ENCODE measurements around the gene LBHD1.
"Not testable (repeated sequence)": the region's sequence is repeated elsewhere in the genome, so short reads cannot be mapped to it uniquely, and the experiment has no call there.

LBHD1 gene

GRCh38 chr11:62694455-62695167, 22.5 kb upstream of the LBHD1 start:
- no peaks in the 10 kb centered on the region for H3K9me3 ChIP-seq (ENCODE audit: control extremely low read depth in 1 of 5, control insufficient read depth in 4 of 5, insufficient read depth in 2 of 5, low read depth in 1 of 5, low read length in 4 of 5)
- H3K36me3 ChIP-seq (ENCODE audit: control insufficient read depth in 4 of 4, insufficient read depth in 4 of 4, low read length in 3 of 4) = peaks cover 3 to 43% (median 30%) of the 10 kb centered on the region in 4 experiments
- WGBS (ENCODE audit: insufficient coverage) = 56% methylated on average over 12 of the region's 14 CpGs
- H3K4me3 ChIP-seq (ENCODE audit: control insufficient read depth in 1 of 7, extremely low read depth in 1 of 7, insufficient read depth in 4 of 7, low read depth in 2 of 7, low read length in 6 of 7) = no peak overlapping the region
- peak; percentile 80 to 89 (median 83) for DNase-seq
- H3K4me1 ChIP-seq (ENCODE audit: control extremely low read depth in 1 of 4, control insufficient read depth in 4 of 4, insufficient read depth in 4 of 4, low read length in 3 of 4) = no peaks in the 10 kb centered on the region
- CTCF ChIA-PET = interaction anchor here (0.7 to 8.7 kb wide), 19 partner anchors 9 to 152 kb away, joined by 3 to 98 read pairs (median 8); partner anchors contain the start of genes BSCL2, GNG3, LBHD1 and MTA2
- POLR2A ChIA-PET = no interaction called here
- H3K27ac ChIP-seq (ENCODE audit: insufficient read depth in 1 of 2, low read depth in 1 of 2, low read length in 2 of 2, poor library complexity in 1 of 2, severe bottlenecking in 2 of 2) = no peak overlapping the region
- H3K27me3 ChIP-seq (replicated peaks in 2 of 5; ENCODE audit: control insufficient read depth in 4 of 5, insufficient read depth in 5 of 5, low read length in 4 of 5) = no peaks in the 10 kb centered on the region

- H3K36me3 ChIP-seq (ENCODE audit: control insufficient read depth in 4 of 4, insufficient read depth in 4 of 4, low read length in 3 of 4) = peaks cover 3 to 46% (median 30%) of the 10 kb centered on the region in 4 experiments
- POLR2A ChIA-PET; H3K4me3 ChIP-seq (ENCODE audit: control insufficient read depth in 1 of 7, extremely low read depth in 1 of 7, insufficient read depth in 4 of 7, low read depth in 2 of 7, low read length in 6 of 7); H3K27me3 ChIP-seq (replicated peaks in 2 of 5; ENCODE audit: control insufficient read depth in 4 of 5, insufficient read depth in 5 of 5, low read length in 4 of 5); H3K27ac ChIP-seq (ENCODE audit: insufficient read depth in 1 of 2, low read depth in 1 of 2, low read length in 2 of 2, poor library complexity in 1 of 2, severe bottlenecking in 2 of 2); H3K9me3 ChIP-seq (ENCODE audit: control extremely low read depth in 1 of 5, control insufficient read depth in 4 of 5, insufficient read depth in 2 of 5, low read depth in 1 of 5, low read length in 4 of 5); H3K4me1 ChIP-seq (ENCODE audit: control extremely low read depth in 1 of 4, control insufficient read depth in 4 of 4, insufficient read depth in 4 of 4, low read length in 3 of 4); DNase-seq: not testable (repeated sequence)
- CTCF ChIA-PET = interaction anchor here (0.7 to 8.7 kb wide), 17 partner anchors 8 to 493 kb away, joined by 3 to 98 read pairs (median 9); partner anchors contain the start of genes BSCL2, GNG3, TUT1 and UQCC3
- no CpG with 5 or more reads among the region's 4 CpGs for WGBS (ENCODE audit: insufficient coverage)
These were observed 21.6 kb upstream of the LBHD1 start for GRCh38 chr11:62693624-62694023.

GRCh38 chr11:62689421-62690183, 17.5 kb upstream of the LBHD1 start, which contains the start of gene LRRN4CL:
TSS of gene LRRN4CL (minus strand) at chr11:62689530. CDS start at chr11:62688508, 1,022 bp downstream.
- no peak for DNase-seq
- Histone ChIP-seq H3K4me3 (ENCODE audit: control insufficient read depth in 1 of 7, extremely low read depth in 1 of 7, insufficient read depth in 4 of 7, low read depth in 2 of 7, low read length in 6 of 7) (no peak within 1 kb of the TSS), H3K27ac (ENCODE audit: insufficient read depth in 1 of 2, low read depth in 1 of 2, low read length in 2 of 2, poor library complexity in 1 of 2, severe bottlenecking in 2 of 2) (no peak within 1 kb of the TSS), H3K4me1 (ENCODE audit: control extremely low read depth in 1 of 4, control insufficient read depth in 4 of 4, insufficient read depth in 4 of 4, low read length in 3 of 4) (peaks cover 0 to 12% (median 5%) of the 10 kb centered on the region in 4 experiments), H3K36me3 (ENCODE audit: control insufficient read depth in 4 of 4, insufficient read depth in 4 of 4, low read length in 3 of 4) (peaks cover 3 to 43% (median 27%) of the 10 kb centered on the region in 4 experiments), H3K27me3 (replicated peaks in 2 of 5; ENCODE audit: control insufficient read depth in 4 of 5, insufficient read depth in 5 of 5, low read length in 4 of 5) (peaks cover 0 to 20% (median 2%) of the 10 kb centered on the region in 5 experiments), H3K9me3 (ENCODE audit: control extremely low read depth in 1 of 5, control insufficient read depth in 4 of 5, insufficient read depth in 2 of 5, low read depth in 1 of 5, low read length in 4 of 5) (no peaks in the 10 kb centered on the region)
- CTCF ChIA-PET = interaction anchor here (1.0 to 8.7 kb wide), 5 partner anchors 9 to 114 kb away, joined by 3 to 98 read pairs (median 5); partner anchors contain the start of gene EML3
- 88% methylated on average over 7 of the region's 11 CpGs for WGBS (ENCODE audit: insufficient coverage)
- POLR2A ChIA-PET = interaction anchor here (0.7 to 1.0 kb wide), 2 partner anchors 118 to 122 kb away, joined by 3 to 8 read pairs; no protein-coding TSS in a partner anchor

- ChIA-PET CTCF (interaction anchor here (1.3 to 8.7 kb wide), 2 partner anchors 8 to 13 kb away, joined by 4 to 98 read pairs; no protein-coding TSS in a partner anchor), POLR2A (interaction anchor here (0.7 kb wide), 1 partner anchor 123 kb away, joined by 3 read pairs; no protein-coding TSS in a partner anchor)
- H3K4me3 ChIP-seq (ENCODE audit: control insufficient read depth in 1 of 7, extremely low read depth in 1 of 7, insufficient read depth in 4 of 7, low read depth in 2 of 7, low read length in 6 of 7) = peak overlapping the region in 1 of 7 experiments; percentile 53
- H3K9me3 ChIP-seq (ENCODE audit: control extremely low read depth in 1 of 5, control insufficient read depth in 4 of 5, insufficient read depth in 2 of 5, low read depth in 1 of 5, low read length in 4 of 5) = no peaks in the 10 kb centered on the region
- H3K27ac ChIP-seq (ENCODE audit: insufficient read depth in 1 of 2, low read depth in 1 of 2, low read length in 2 of 2, poor library complexity in 1 of 2, severe bottlenecking in 2 of 2) = no peak overlapping the region
- 100% methylated on average over 1 of the region's 1 CpG for WGBS (ENCODE audit: insufficient coverage)
- no peak for DNase-seq
- H3K4me1 ChIP-seq (ENCODE audit: control extremely low read depth in 1 of 4, control insufficient read depth in 4 of 4, insufficient read depth in 4 of 4, low read length in 3 of 4) = peaks cover 0 to 12% (median 5%) of the 10 kb centered on the region in 4 experiments
- H3K27me3 ChIP-seq (replicated peaks in 2 of 5; ENCODE audit: control insufficient read depth in 4 of 5, insufficient read depth in 5 of 5, low read length in 4 of 5) = peaks cover 0 to 20% (median 2%) of the 10 kb centered on the region in 5 experiments
- H3K36me3 ChIP-seq (ENCODE audit: control insufficient read depth in 4 of 4, insufficient read depth in 4 of 4, low read length in 3 of 4) = peaks cover 3 to 37% (median 25%) of the 10 kb centered on the region in 4 experiments
These were observed 16.4 kb upstream of the LBHD1 start for GRCh38 chr11:62688491-62688890.

- no peak overlapping the region for H3K27ac ChIP-seq (ENCODE audit: insufficient read depth in 1 of 2, low read depth in 1 of 2, low read length in 2 of 2, poor library complexity in 1 of 2, severe bottlenecking in 2 of 2)
- peak overlapping the region in 3 of 7 experiments; percentile 19 to 60 (median 53) for H3K4me3 ChIP-seq (ENCODE audit: control insufficient read depth in 1 of 7, extremely low read depth in 1 of 7, insufficient read depth in 4 of 7, low read depth in 2 of 7, low read length in 6 of 7)
These were observed 15.7 kb upstream of the LBHD1 start for GRCh38 chr11:62687508-62688396.

GRCh38 chr11:62682518-62682917, 10.5 kb upstream of the LBHD1 start:
- Histone ChIP-seq H3K9me3 (ENCODE audit: control extremely low read depth in 1 of 5, control insufficient read depth in 4 of 5, insufficient read depth in 2 of 5, low read depth in 1 of 5, low read length in 4 of 5) (no peaks in the 10 kb centered on the region), H3K27me3 (replicated peaks in 2 of 5; ENCODE audit: control insufficient read depth in 4 of 5, insufficient read depth in 5 of 5, low read length in 4 of 5) (peaks cover 0 to 8% (median 0%) of the 10 kb centered on the region in 5 experiments), H3K27ac (ENCODE audit: insufficient read depth in 1 of 2, low read depth in 1 of 2, low read length in 2 of 2, poor library complexity in 1 of 2, severe bottlenecking in 2 of 2) (no peak overlapping the region), H3K4me1 (ENCODE audit: control extremely low read depth in 1 of 4, control insufficient read depth in 4 of 4, insufficient read depth in 4 of 4, low read length in 3 of 4) (peaks cover 2 to 28% (median 16%) of the 10 kb centered on the region in 4 experiments), H3K4me3 (ENCODE audit: control insufficient read depth in 1 of 7, extremely low read depth in 1 of 7, insufficient read depth in 4 of 7, low read depth in 2 of 7, low read length in 6 of 7) (no peak overlapping the region), H3K36me3 (ENCODE audit: control insufficient read depth in 4 of 4, insufficient read depth in 4 of 4, low read length in 3 of 4) (peaks cover 0 to 7% (median 3%) of the 10 kb centered on the region in 4 experiments)
- CTCF ChIA-PET = interaction anchor here (2.9 to 3.3 kb wide), 2 partner anchors 10 to 41 kb away, joined by 9 to 98 read pairs; partner anchors contain the start of gene LRRN4CL
- no peak for DNase-seq
- POLR2A ChIA-PET = interaction anchor here (0.6 kb wide), 1 partner anchor 10 kb away, joined by 3 read pairs; the partner anchor contains the start of gene LBHD1
- 94% methylated on average over 6 of the region's 7 CpGs for WGBS (ENCODE audit: insufficient coverage)

More at GRCh38 chr11:62687508-62688396, 15.7 kb upstream of the LBHD1 start:
- Histone ChIP-seq H3K27me3 (replicated peaks in 2 of 5; ENCODE audit: control insufficient read depth in 4 of 5, insufficient read depth in 5 of 5, low read length in 4 of 5) (peaks cover 0 to 20% (median 2%) of the 10 kb centered on the region in 5 experiments), H3K4me1 (ENCODE audit: control extremely low read depth in 1 of 4, control insufficient read depth in 4 of 4, insufficient read depth in 4 of 4, low read length in 3 of 4) (peaks cover 0 to 12% (median 5%) of the 10 kb centered on the region in 4 experiments), H3K36me3 (ENCODE audit: control insufficient read depth in 4 of 4, insufficient read depth in 4 of 4, low read length in 3 of 4) (peaks cover 3 to 31% (median 20%) of the 10 kb centered on the region in 4 experiments), H3K9me3 (ENCODE audit: control extremely low read depth in 1 of 5, control insufficient read depth in 4 of 5, insufficient read depth in 2 of 5, low read depth in 1 of 5, low read length in 4 of 5) (no peaks in the 10 kb centered on the region)
- DNase-seq = peak in 1 of 3 donors; percentile 27
- CTCF ChIA-PET = interaction anchor here (0.9 to 1.3 kb wide), 5 partner anchors 13 to 76 kb away, joined by 3 to 4 read pairs (median 3); partner anchors contain the start of gene ZBTB3
- 40% methylated on average over 66 of the region's 74 CpGs for WGBS (ENCODE audit: insufficient coverage)
- POLR2A ChIA-PET = interaction anchor here (0.6 to 1.1 kb wide), 2 partner anchors 16 to 261 kb away, joined by 3 to 5 read pairs; partner anchors contain the start of genes LBHD1 and UQCC3
